Measurements from ENCODE around the gene CNTNAP2. TPM values are rescaled to one million over a fixed set of nuclear protein-coding genes. Genes with fewer than 3 reads are reported as not detected.

Gene CNTNAP2
- total RNA-seq, 4 donors from 2014 or later, result 0.29 to 0.88 (median 0.33) TPM; not detected in 1

DNA sequence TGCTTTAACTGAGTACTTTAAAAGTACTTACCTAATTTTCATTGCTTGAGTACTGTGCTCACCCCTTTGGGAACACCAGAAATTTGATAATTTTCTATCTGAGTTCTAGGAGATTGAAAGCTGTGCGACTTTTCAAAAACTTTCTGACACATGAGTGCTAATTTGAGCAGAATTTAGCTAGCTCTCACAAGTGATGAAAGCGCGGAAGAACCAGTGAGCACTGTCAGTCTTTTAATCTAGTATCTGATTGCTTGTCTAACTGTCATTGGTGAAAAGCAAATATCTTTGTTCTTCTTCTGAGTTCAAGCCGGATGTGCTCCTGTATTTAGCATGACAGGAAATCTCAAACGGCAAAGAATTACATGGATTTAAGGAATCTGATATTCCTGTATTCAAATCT lies 899.4 kb downstream of the CNTNAP2 start:
- intact Hi-C loops (cut with DNase I), result no loop called here
- no peak for DNase-seq

DNA sequence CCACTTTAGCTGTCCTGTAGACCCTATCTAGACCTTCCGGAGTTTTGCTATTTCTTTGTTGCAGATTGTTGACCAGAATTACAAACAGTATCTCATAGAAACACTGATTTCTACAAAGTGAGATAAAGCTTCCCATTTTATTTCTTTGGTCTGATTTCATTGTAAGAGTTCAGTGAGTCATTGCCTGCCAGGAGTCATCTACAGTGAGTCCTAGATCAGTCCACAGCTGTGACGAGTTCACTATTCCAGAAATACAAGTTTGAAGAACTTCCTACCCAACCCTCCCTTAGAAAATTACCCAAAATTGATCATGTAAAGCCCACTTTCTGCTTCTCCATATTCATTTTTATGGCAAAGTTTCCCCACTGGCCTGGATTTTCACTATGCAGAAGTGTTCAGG lies 905.5 kb downstream of the CNTNAP2 start:
- intact Hi-C loops (cut with DNase I), result no loop called here
- no peak overlapping the region for H3K4me3 ChIP-seq (replicated peaks in 1 of 3)
- H3K27ac ChIP-seq, result no peak overlapping the region
- no peaks in the 10 kb centered on the region for H3K9me3 ChIP-seq
- no peaks in the 10 kb centered on the region for H3K27me3 ChIP-seq
- TF ChIP-seq CTCF (IDR thresholded peaks at IDR 0.05) (no peak), POLR2A (IDR thresholded peaks at IDR 0.05) (no peak)
- H3K36me3 ChIP-seq, result no peaks in the 10 kb centered on the region
- WGBS, 2 donors, result 87 to 88% methylated on average over 2 of the region's 2 CpGs
- no peaks in the 10 kb centered on the region for H3K4me1 ChIP-seq
- no peak for DNase-seq

More for the DNA sequence above, 899.4 kb downstream of the CNTNAP2 start:
- H3K4me3 ChIP-seq (replicated peaks in 1 of 3), result no peak overlapping the region
- no peaks in the 10 kb centered on the region for H3K27me3 ChIP-seq
- H3K9me3 ChIP-seq, result no peaks in the 10 kb centered on the region
- WGBS, 2 donors, result 89 to 91% methylated on average over 5 of the region's 5 CpGs
- no peaks in the 10 kb centered on the region for H3K36me3 ChIP-seq
- no peaks in the 10 kb centered on the region for H3K4me1 ChIP-seq
- no peak overlapping the region for H3K27ac ChIP-seq
- TF ChIP-seq POLR2A (IDR thresholded peaks at IDR 0.05), result no peak
- TF ChIP-seq CTCF (IDR thresholded peaks at IDR 0.05), result no peak

DNA sequence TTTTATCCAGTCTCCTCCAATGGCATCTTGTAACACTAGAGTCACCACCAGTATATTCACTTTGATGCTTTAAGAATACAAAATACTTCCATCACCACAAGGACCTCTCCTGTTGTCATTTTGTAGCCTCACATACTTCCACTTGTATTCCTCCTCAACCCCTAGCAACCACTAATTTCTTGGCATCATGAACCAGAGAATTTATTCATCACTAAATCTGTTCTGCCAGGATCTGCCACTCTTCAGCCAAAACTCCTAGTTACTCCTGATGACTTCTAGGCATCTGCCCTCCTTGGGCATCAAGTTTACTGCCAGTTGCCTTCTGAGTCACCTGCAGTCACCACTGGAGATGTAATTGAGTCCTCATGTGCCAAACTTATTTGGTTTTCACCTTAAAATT lies 906.8 kb downstream of the CNTNAP2 start:
- Histone ChIP-seq H3K27me3 (no peaks in the 10 kb centered on the region), H3K27ac (no peak overlapping the region), H3K9me3 (no peaks in the 10 kb centered on the region), H3K4me3 (replicated peaks in 1 of 3) (no peak overlapping the region), H3K4me1 (no peaks in the 10 kb centered on the region), H3K36me3 (no peaks in the 10 kb centered on the region)
- TF ChIP-seq CTCF (IDR thresholded peaks at IDR 0.05), result no peak
- TF ChIP-seq POLR2A (IDR thresholded peaks at IDR 0.05), result no peak
- DNase-seq, result no peak
- intact Hi-C loops (cut with DNase I), result no loop called here

DNA sequence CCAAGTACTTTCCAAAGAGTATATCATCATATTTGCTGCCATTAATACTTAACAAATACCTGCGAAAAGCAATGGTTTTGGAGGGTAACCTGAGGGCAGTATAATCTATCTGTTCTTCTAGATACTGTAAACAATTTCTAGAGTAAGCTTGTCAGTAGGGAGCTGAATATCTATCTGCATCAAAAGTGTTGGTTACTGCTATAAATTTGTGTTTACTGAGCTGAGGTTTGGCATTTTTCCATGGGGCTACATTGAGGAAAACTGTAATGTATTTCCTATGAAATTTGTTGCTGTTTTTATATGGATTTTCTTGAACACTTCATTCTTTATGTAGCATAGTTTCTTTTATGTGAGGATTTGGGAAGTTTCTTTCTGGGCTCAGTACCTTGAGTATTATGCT lies 913.4 kb downstream of the CNTNAP2 start:
- DNase-seq, result no peak
- intact Hi-C loops (cut with DNase I), result no loop called here
- Histone ChIP-seq H3K4me1 (peaks cover 0 to 3% of the 10 kb centered on the region in 2 donors), H3K4me3 (replicated peaks in 1 of 3) (no peak overlapping the region), H3K9me3 (no peaks in the 10 kb centered on the region), H3K27ac (no peak overlapping the region), H3K27me3 (no peaks in the 10 kb centered on the region), H3K36me3 (no peaks in the 10 kb centered on the region)
- WGBS, 2 donors, result 98% methylated on average over 1 of the region's 1 CpG
- TF ChIP-seq POLR2A (IDR thresholded peaks at IDR 0.05) (no peak), CTCF (IDR thresholded peaks at IDR 0.05) (no peak)

GRCh38 chr7:147033641-147034040 lies 917.0 kb downstream of the CNTNAP2 start:
- Histone ChIP-seq H3K4me3 (replicated peaks in 1 of 3) (no peak overlapping the region), H3K27ac (no peak overlapping the region), H3K4me1 (peaks cover 0 to 3% of the 10 kb centered on the region in 2 donors), H3K9me3 (no peaks in the 10 kb centered on the region), H3K36me3 (no peaks in the 10 kb centered on the region), H3K27me3 (no peaks in the 10 kb centered on the region)
- 17 to 26% methylated on average over 1 of the region's 1 CpG for WGBS, 2 donors
- DNase-seq, result peak in 1 of 2 donors; percentile 6
- intact Hi-C loops (cut with DNase I), result no loop called here
- no peak for TF ChIP-seq POLR2A (IDR thresholded peaks at IDR 0.05)
- TF ChIP-seq CTCF (IDR thresholded peaks at IDR 0.05), result no peak
